HG03439 (cell line): ENCODE measurements around the gene NUCKS1.
A peak's percentile ranks its signal among the peaks of the same experiment; 100 is the strongest.

ENCODE experiments used
- ATAC-seq: cut with Tn5 transposase; IDR thresholded peaks from one replicate; pipeline ENCODE4 v1.9.1; 2021; ENCODE audit warnings: mild to moderate bottlenecking, moderate library complexity; ENCODE audit not compliant: unreplicated experiment

The NUCKS1 gene

DNA sequence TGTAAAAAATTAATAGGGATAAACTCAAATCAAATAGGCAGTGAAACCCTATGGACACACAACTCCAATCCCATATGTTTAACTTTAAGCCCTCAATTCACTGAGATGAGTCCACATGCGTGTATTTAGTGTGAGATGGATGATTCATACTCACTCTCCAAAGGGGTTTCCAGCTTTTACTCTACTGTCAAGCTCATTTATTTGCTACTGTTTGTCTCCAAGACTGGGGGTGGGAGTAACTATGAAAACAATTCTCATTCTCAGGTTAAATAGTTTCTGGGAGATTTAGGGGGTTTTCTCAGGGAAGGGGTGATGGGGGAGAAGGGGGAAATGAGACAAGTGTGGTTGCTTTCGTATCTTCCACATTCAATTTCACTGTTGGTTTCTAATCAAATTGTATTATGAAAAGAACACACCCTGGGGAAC is 22.6 kb upstream of the NUCKS1 start:
- ATAC-seq = no peak

DNA sequence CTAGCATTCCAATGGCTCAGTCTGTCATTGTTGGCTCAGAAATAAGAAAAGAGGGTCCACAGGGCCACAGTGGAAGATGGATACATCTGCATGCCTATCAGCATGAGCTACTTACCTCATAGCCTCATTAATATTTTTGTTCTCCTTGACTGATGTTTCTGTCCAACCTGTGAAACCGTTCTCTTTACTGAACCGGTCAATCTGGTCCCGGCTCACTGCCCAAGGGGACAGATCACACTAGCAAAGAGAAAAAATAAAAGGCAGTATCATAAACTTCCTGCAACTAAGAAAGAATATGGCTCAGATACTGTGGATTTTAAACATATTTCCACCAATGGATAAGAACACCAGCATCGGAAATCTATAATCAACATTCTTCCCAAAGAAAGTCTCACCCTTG is 20.6 kb upstream of the NUCKS1 start:
- no peak for ATAC-seq

DNA sequence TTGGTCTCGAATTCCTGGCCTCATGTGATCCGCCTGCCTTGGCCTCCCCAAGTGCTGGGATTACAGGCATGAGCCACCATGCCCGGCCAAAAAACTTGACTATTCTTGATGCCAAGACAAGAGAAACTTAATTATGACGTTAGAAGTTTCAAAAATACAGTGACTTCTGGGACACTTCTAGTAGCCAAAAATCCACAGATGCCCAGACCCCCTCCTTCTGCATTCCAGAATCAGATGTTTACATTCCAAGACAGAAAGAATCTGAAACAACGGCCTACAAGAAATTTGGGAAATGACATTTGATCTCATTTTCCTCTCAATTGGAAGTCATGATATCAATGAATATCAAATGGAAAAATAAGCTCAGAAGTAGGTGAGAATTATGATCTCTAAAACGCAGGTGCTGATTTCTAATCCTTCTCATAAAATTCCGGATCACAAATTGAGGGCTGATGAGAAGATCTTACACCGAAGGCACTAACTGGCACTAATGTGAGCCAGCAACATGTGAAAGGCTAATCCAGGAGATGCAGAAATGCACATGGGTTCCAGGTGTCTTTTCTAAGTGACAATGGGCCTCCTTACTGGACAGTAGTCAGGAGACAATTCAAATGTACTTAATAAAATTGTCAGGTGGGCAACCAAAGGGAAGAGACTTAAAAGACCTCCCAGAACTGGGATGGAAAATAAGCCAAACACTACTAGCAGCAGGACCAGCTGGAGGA is 19.8 kb upstream of the NUCKS1 start:
- no peak for ATAC-seq

DNA sequence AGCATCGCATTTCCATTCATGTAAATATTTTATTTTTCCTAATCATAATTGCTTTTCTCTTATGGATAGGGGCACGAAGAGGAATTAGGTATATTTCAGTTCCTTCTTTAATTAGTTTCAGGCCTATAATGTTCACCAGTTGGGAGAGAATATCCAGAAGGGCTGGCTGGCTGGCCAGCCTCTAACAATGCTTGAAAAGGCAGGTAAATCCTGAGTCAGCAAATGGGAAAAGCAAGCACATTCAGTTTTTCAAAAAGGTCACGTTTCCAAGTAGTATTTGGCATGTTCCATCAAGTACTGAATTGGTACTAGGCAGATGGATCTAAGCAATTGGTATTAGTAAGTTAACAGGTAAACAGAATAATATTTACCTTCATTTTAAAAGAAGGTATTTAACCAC is 17.3 kb upstream of the NUCKS1 start:
- no peak for ATAC-seq

DNA sequence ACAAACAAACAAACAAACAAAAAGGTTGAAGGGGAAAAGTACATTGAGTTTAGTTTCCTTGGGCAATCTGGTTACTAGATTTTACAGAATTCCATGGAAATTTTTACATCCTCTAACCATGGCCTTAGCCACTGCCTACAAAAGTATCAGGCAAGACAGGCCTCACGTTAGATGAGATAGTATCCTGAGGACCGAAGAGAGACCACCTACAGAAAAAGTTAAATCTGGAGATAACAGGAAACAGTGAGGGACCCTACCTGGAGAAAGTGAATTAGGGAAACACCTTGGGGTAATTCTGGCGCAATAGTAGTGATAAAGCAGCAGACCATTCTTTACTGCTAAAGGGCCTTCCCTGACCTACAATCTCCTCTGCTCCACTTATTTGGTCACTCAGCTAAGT is 16.6 kb upstream of the NUCKS1 start:
- no peak for ATAC-seq

DNA sequence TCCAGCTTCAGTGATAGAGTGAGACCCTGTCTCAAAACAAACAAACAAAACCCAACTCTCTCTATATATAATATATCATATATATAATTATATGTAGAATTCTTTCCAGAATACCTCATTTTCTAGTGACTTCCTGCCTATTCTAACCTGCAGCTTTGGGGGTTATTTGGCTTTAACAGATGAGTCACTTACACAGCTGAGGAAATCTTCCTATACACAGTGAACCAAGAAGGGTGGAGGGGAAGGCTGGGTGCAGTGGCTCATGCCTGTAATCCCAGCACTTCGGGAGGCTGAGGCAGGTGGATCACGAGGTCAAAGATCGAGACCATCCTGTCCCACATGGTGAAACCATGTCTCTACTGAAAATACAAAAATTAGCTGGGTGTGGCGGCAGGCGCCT is 16.1 kb upstream of the NUCKS1 start:
- no peak for ATAC-seq

DNA sequence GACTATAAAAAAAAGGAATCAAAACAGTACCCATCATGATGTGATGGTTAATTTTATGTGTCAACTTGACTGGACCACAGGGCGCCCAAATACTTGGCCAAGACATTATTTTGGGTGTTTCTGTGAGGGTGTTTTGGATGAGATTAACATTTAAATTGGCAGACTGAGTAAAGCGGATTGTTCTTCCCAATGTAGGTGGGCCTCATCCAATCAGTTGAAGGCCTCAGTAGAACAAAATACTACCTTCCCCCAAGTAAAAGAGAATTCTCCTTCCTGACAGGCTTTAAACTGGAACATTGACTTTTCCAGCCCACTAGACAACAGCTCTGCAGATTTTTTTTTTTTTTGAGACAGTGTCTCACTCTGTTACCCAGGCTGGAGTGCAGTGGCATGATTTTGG is 14.6 kb upstream of the NUCKS1 start:
- no peak for ATAC-seq

DNA sequence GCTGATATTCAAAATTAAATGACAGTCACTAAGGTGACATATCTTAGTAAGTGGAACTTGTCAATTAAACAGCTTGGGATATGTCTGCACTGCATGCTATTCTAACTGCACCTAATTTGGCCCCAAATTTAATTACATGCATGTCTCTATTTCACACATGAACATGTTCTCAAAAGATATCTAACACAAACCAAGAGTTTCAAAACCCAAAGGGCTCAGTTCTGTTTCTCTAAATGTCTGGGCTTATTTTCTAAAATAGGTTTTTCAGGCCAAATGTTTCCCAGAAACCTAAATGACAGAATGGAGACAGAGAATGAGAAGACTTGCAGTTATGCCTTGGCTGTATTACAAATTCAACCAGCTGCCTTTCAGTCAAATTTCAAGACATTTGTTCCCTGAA is 14.0 kb upstream of the NUCKS1 start:
- ATAC-seq = no peak

DNA sequence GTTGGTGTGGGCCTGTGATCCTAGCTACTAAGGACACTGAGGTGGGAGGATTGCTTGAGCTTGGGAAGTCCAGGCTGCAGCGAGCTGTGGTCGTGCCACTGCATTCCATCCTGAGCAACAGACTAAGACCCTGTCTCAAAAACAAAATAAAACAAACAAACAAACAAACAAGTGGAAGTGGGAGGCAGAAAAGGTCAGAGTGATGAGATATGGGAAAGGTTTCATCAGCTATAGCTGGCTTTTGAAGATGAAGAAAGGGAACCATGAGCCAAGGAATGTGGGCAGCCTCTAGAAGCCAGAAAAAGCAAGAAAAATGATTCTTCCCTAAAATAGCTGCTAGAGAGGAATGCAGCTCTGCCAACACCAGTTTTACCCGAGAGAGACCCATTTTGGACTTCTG is 10.6 kb upstream of the NUCKS1 start:
- ATAC-seq = no peak

DNA sequence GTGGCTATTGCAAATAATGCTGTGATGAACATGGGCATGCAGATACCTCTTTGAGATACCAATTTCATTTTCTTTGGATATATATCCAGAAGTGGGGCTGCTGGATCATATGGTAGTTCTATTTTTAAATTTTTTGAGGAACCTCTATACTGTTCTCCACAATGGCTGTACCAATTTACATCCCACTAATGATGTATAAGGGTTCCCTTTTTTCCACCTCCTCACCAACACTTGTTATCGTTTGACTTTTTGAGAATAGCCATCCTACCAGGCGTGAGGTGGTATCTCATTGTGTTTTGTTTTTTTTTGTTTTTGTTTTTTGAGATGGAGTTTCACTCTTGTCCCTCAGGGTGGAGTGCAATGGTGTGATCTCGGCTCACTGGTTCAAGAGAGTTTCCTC is 6.6 kb upstream of the NUCKS1 start:
- ATAC-seq = no peak

DNA sequence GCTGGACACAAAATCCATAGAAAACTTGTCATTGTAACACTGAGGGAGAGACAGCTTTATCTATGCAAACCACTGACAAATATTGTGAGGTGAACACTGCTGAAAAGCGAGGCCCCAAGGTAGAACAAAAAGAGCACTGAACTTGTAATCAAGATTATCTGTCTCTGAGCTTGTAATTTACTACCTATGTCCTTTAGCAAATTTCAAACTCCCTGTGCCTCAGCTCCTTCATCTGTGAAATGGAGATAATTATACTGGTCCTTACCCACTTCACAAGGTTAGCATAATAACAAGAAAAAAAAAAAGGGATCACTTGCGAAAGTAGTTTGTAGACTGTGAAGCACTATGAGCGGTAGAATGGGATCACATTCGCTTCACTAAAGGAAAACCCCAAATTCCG is 4.9 kb upstream of the NUCKS1 start:
- no peak for ATAC-seq

DNA sequence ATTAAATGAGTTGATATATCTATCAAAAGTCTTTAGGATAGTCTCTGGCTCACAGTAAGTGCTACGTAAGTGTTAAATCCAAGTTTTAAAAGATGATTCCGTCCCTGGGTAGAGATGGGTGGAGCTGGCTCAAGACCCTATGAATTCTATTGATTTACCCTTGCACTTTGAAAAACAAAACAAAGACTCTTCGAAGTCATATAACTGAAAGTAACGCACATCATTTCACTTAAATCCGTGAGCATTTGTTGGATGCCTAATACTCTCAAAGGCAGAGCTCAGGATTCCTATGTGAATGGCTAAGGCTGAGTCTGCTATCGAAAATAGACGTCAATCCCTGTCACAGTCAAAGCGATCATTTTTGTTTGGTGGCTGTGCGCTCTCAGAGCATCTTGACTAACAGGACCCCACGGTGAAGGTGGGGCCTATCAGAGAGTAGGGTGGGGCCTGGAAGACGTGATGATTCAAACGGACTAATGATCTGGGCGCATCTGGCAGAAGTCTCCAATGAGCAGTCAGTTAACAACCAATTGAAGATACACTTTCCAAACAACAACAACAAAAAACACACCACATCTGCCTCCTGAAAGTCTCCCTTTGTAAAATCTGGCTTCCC is 1.2 kb upstream of the NUCKS1 start:
- ATAC-seq = no peak

DNA sequence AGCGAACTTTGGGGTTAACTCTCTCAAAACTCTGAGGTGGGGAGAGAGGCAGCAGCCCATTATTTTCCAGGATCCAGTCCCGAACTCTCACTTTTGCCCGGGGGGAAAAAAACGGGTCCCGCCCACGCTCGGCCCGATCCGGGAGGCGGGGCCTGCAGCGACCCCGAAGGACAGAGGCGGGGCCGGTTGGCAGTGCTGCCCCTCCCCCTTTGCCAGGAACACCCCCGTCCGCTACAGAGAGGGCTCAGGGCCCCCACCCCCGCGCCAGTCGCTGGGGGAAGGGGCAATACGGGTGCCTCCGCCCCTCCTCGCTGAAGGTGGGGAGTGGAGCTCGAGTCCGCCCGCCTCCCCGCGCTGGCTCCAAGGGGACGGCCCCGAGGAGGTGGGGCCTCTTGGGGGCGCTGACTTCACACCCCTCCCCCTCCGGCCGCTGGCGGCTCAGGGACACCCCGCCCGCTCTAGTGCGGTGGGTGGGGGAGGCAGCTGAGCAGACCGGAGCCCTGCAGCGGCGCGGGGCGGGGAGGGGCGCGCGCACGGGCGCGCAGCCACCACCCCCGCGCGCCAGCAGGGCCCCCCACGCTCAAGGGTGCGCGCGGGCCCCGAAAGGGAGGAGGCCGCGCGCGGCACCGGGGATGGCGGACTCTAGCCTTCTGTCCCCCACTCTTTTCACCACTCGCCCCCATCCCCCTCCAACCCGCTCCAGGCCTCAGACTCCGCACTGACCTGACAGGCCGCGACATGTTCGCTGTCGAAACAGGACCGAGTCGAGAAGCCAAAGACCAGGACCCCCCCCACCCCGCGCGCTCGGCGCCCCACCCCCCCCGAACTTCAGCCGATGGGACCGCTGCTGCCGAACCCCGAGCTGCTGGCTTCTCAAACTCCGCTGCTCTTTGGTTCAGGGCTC is 496 bp downstream of the NUCKS1 start:
- ATAC-seq = peak; percentile 72

DNA sequence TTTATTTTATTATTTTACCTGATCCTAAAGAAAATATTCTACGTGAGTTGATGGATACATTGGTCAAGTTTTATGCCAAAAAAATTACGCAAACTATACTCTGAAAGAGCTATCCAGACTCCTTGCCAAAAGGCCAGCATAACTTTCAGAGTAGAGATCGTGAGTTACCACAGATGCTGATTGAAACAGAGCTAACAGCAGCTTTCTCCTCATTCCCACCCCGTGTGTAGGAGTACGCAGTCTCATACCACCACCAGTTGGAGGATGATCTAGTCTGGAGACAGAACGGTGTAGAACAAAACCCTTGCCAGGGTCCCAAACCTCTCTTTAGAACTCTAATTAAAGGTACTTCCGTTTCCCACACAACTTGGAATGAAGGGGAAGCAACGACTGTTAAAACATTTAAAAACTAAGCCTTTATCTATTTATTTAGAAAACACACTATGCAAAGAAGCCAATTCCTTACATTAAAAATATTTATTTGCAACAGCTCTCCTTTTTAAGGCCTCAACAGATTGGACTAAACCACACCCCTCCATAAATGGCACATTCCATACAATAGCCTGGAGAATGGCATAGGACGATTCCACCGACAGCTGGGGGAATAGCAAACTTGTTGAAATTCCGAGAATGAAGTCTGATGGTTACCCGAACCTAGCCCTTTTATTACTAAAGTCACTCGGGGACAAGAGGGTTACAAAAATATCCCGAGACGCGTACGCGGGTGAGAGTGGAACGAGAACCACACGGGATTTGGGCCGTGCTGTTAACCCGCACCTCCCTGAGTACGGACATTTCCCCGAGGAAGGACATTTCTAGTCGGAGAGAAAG is 1.4 kb downstream of the NUCKS1 start:
- peak; percentile 6 for ATAC-seq

DNA sequence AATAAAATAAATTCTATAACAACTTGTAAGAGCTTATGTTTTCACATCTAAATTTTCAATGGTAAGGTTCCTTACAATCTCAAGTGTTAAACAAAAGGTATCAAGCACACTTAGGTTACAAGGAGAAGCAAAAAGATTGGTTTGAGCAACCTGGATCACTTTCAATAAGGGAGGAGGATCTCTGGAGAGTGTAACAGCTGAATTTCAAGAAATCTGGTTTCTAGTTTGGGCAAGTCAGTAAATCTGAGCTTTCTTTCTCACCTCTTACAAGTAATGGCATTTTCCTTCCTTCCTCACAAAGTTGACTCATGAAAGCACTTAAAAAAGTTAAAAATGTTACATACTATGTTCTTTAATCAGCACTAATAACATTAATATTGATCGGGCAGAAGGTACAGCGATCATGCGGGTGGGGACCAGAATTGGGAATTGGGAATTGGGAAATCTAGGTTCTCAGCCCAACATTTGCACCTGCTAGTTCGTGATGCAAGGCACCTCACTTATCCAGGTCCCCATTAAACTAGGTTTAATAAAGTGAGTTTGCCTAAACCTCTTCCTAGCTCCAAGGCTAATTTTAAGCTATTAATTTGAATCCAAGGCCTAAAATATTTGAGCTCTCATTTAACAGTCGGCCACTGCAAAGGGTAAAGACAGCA is 3.1 kb downstream of the NUCKS1 start:
- ATAC-seq = no peak

DNA sequence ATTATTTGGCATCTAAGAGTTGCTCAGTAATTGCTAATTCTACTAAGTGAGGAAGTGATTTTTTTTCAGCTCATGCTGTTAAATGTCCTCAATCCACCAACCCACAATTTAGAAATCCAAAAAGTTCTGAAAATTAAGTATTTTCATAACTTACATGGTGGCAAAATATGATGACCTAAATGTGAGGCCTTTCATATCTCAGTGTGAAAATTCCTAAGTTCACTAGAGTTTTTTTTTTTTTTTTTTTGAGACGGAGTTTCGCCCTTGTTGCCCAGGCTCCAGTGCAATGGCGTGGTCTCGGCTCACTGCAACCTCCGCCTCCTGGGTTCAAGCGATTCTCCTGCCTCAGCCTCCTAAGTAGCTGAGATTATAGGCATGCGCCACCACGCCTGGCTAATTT is 5.6 kb downstream of the NUCKS1 start:
- no peak for ATAC-seq

DNA sequence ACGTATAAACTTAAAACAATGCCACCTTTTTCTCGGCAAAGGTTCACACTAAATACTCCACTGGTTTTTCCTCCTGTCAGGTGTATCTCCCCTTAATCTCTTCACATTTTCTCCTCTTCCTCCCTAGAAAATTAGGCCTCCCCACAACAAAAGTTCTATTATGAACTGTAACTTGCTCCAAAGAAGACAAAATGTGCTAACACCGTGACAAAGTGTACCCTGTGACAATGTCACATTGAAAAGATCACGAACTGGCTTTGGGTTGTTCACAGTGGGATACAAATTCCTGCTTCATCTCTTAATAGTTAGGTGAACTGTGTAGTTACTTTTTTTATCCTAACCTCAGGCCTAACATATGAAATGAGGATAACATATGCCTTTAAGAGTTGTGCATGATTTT is 6.0 kb downstream of the NUCKS1 start:
- ATAC-seq = no peak

DNA sequence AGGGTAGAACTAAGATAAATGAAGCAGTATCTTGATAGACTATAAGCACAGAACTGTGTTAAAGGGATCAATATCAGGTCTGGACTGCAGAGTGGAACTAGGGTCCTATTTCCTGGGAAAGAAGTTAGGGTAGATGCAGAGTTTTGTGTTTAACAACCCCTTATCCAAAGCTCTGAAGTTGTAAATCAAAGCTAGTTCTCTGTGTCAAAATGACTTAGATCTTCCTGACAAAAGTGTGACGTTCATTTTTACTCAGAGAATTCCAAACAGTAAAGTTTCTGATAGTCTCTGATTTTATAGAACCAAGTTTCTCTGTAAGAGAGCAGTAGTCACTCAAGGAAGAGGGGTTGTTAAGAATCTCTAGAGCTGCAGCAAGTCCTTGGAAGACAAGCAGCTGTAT is 8.3 kb downstream of the NUCKS1 start:
- no peak for ATAC-seq

DNA sequence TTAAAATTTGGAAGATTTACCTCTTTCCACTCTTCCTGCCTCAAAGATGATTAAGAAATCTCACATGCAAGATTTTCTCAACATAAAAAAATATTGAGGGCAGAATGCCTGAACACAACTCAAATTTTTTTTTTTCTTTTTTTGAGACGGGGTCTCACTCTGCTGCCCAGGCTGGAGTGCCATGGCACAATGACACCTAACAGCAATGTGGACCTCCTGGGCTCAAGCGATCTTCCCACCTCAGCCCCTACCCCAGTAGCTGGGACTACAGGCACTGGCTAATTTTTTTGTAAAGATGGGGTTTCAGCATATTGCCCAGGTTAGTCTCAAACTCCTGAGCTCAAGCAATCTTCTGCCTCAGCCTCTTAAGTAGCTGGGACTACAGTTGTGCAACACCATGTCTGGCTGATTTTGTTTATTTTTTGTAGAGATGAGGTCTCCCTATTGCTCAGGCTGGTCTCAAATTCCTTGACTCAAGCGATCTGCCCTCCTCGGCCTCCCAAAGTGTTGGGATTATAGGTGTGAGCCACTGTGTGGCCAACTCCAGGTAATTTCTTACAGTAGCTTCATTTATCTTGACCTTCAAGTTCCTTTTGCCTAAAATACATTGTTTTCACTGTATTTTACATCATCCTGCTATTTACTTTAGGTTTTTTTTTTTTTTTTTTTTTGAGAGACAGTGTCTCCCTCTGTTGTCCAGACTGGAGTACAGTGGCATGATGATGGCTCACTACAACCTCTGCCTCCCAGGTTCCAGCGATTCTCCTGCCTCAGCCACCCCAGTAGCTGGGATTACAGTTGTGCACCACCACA is 10.4 kb downstream of the NUCKS1 start:
- no peak for ATAC-seq

DNA sequence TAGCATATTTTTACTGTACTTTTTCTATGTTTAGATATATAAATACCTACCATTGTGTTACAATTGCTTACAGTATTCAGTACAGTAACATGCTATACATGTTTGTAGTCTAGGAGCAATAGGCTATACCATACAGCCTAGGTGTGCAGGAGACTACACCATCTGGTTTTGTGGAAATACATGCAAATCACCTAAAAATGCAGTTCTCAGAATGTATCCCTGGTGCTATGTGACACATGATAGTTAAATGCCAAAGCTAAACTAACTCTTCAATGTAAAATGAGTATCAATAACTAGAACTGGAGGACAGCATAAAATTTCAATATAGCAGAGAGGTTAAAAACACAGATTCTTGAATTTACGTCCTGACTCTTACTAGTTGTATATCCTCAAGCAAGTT is 14.8 kb downstream of the NUCKS1 start:
- no peak for ATAC-seq
